SK-N-MC (cell line): ENCODE measurements around the gene PAK6.
A peak's percentile ranks its signal among the peaks of the same experiment; 100 is the strongest.

ENCODE experiments used
- DNase-seq: peaks from one replicate; pipeline ENCODE4 v3.0.0-alpha.2; 2011; ENCODE audit warnings: low read depth, low spot score
- H3K27ac ChIP-seq: fragments of 200-600 bp; sonication (generic); 2 replicates; pipeline ENCODE4 v1.5.1; 2016; ENCODE audit warnings: mixed run types
- H3K36me3 ChIP-seq: fragments of 200-600 bp; sonication (generic); 2 replicates; pipeline ENCODE4 v1.6.1; 2017; ENCODE audit warnings: antibody characterized with exemption, low read length, mixed read lengths; ENCODE audit not compliant: insufficient read depth
- H3K4me3 ChIP-seq: fragments of 200-600 bp; sonication (generic); 2 replicates; pipeline ENCODE4 v1.5.1; 2016
- H3K9ac ChIP-seq: fragments of 200-600 bp; sonication (generic); 2 replicates; pipeline ENCODE4 v1.8.0; 2017; ENCODE audit warnings: mixed run types, mixed read lengths; ENCODE audit not compliant: insufficient read length
- H3K9me3 ChIP-seq: fragments of 200-600 bp; sonication (generic); 2 replicates; pipeline ENCODE4 v1.6.1; 2017; ENCODE audit warnings: low read depth, mild to moderate bottlenecking, antibody characterized with exemption, low read length, moderate library complexity, mixed read lengths
- EZH2 ChIP-seq: fragments of 200-600 bp; sonication (generic); IDR thresholded peaks from one replicate; pipeline ENCODE4 v1.6.1; 2017; ENCODE audit warnings: antibody characterized with exemption
- FOXP2 ChIP-seq: optimal IDR thresholded peaks from 2 replicates; pipeline ENCODE3; 2011; ENCODE audit warnings: mild to moderate bottlenecking, moderate library complexity; ENCODE audit not compliant: insufficient read depth; ENCODE audit errors: extremely low read length, control extremely low read depth
- POLR2AphosphoS5 ChIP-seq: IDR thresholded peaks from 2 replicates; pipeline ENCODE4 v1.6.1; 2012; ENCODE audit warnings: mild to moderate bottlenecking, low read depth, low read length, borderline replicate concordance

Gene PAK6

DNA sequence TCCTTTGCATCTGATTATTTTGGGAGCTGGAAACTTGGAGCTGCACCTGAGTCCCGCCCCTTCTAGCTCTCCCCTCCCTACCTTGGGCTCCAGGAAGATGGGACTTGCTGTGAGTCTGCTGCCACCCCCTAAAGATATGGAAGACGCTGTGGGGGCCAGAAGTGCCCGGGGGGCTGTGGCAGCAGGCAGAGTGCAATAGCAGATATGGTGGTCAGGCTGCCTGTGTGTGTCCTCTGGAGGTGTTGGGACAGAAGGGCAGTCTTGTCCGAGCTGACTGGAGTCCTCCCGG lies 485 bp downstream of the PAK6 start:
- Histone ChIP-seq H3K4me3 (peak overlapping the region; percentile 76), H3K36me3 (no peaks in the 10 kb centered on the region), H3K9me3 (no peaks in the 10 kb centered on the region), H3K9ac (peak overlapping the region; percentile 60), H3K27ac (no peak overlapping the region)
- DNase-seq: no peak
- TF ChIP-seq EZH2: no peak

DNA sequence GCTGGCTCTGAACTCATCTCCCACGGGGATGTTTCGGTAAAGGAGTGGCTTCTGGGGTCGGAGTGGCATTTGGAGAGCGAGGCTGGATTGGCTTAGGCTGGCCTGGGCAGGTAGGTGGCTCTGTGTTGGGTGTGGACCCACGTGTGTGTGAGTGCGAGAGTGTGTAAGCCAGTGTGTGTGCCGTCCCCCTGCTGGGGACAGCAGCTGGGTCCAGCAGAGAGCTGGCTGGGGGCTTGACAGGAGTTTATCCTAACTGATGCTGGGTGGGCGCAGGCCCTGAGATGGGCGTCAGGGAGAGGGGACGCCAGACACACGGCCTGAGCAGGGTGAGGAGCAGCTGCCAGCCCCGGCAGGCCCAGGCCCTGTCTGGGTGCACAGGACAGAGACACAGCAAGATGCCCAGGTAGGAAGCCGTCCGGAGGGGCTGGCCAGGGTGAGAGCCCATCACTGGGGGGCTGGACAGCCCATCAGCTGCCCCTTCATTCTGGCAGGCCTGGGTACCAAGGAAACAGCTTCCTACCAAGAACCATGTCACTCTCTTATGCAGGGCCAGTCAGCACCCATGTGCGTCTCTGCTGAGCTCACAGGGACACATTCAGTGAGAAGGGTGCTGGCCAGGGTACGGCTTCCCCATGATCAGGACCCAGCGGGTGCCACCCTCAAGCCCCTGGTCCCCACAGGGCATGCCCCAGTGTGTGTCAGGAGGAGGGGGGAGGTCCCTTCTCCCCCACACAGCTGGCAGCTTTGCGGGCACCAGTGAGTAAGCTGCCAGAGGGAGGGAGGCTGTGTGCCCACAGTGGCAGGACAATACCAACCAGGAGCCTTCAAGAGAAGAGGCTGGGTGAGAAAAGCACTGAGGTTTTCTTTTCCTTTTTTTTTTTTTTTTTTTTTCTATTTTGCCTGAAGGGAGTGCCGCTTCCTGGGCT lies 1.1 kb downstream of the PAK6 start:
- Histone ChIP-seq H3K9me3 (no peaks in the 10 kb centered on the region), H3K4me3 (peak overlapping the region; percentile 76; the same call in 1 of the 2 replicates), H3K36me3 (no peaks in the 10 kb centered on the region), H3K27ac (no peak overlapping the region), H3K9ac (no peak overlapping the region)
- DNase-seq: no peak
- no peak for TF ChIP-seq POLR2AphosphoS5
- TF ChIP-seq EZH2: no peak
- TF ChIP-seq FOXP2: no peak

DNA sequence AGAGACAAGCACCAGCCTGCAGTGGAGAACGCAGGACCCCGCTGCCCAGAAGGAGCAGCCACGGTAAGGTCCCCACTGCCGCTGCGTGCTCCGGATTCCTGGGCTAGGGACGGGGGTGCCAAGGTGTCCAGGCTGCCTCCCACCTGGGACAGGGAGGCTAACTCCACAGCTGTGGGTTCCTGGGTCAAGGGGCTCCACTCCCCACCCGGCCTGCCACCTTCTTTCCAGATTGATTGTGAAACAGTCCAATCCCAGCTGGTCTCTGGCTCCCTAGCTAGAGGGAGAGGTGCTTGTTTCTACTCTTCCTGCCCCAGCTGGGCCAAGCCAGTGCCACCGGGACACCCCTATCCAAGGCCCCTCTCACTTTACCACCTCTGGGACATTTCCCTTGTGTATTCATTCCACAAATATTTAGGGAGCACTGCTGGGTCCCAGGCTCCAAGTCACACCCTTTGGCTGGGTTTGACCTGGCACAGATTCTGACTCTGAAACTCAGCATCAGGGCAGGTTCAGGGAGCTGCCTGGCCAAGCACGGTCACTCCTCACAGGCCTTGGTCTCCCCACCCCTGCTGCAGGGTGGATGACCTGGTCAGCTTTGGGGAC lies 1.9 kb downstream of the PAK6 start:
- Histone ChIP-seq H3K36me3 (no peaks in the 10 kb centered on the region), H3K9ac (no peak overlapping the region), H3K27ac (no peak overlapping the region), H3K4me3 (no peak overlapping the region), H3K9me3 (no peaks in the 10 kb centered on the region)
- no peak for DNase-seq
- TF ChIP-seq POLR2AphosphoS5 (no peak), FOXP2 (no peak), EZH2 (no peak)

DNA sequence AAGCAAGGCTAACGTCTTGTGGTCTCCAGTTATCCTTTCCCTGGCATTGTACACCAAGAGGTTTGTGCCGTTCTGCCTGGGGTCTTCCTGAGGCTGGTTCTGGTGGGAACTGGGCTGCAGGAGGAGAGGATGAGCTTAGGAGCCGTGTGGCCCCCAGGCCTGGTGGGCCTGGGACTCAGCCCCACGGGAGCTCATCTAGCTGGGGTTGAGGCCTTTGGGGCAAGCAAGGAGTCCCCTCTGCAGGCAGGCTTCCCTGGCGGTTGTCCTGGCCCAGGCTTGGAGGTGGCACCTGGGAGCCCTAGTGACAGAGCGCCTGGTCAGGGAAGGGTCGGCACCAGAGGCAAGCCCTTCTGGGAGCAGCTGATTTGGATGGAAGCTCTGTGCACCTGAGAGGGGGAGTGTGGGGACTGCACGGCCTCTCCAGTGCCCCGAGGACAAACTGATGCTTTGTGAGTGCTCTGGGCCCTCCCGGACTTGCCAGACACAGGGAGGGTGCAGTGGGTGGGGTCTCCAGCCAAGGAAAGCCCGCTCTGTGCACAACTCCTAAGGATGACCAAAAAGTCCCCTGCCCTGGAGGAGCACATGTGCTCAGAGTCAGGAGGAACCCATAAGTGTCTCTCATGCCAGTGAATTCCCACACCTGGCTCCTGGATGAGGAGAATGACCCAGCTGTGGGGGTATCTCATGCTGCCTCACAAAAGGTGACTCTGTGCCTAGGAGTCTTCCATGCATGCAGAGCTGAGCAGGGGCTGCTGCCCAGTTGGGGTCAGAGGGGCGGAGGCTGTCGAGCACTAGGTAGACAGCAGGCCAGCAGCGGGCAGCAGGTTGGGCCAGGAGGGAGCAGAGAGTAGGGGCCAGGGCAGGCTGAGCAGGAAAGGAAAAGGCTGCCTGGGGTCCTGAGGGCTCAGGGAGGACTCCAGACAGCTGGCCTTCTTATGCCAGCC lies 2.7 kb downstream of the PAK6 start:
- Histone ChIP-seq H3K27ac (no peak overlapping the region), H3K36me3 (no peaks in the 10 kb centered on the region), H3K9me3 (no peaks in the 10 kb centered on the region), H3K4me3 (no peak overlapping the region), H3K9ac (no peak overlapping the region)
- no peak for TF ChIP-seq POLR2AphosphoS5
- no peak for TF ChIP-seq EZH2
- no peak for TF ChIP-seq FOXP2
- no peak for DNase-seq

DNA sequence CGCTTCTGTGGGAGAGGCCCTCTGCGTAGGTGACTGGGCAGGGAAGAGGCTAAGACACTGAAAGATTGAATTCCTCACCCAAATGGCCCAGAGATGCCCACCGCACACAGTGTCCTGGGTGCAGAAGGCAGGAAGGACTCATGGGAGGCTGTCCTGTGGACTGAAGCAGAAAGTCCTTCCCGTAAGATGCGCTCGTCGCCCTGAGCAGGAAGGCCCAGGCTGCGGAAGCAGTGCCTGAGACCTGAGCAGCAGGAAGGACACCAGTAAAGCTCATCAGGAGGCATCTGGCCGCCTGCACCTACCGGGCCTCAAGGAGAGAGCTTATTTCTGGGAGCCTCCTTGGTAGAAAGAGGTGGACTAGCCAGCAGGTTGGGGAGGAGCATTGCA lies 3.3 kb downstream of the PAK6 start:
- H3K9me3 ChIP-seq: no peaks in the 10 kb centered on the region
- DNase-seq: no peak
- no peak overlapping the region for H3K9ac ChIP-seq
- H3K4me3 ChIP-seq: no peak overlapping the region
- no peaks in the 10 kb centered on the region for H3K36me3 ChIP-seq
- no peak for TF ChIP-seq FOXP2
- no peak for TF ChIP-seq EZH2
- no peak for TF ChIP-seq POLR2AphosphoS5
- no peak overlapping the region for H3K27ac ChIP-seq

DNA sequence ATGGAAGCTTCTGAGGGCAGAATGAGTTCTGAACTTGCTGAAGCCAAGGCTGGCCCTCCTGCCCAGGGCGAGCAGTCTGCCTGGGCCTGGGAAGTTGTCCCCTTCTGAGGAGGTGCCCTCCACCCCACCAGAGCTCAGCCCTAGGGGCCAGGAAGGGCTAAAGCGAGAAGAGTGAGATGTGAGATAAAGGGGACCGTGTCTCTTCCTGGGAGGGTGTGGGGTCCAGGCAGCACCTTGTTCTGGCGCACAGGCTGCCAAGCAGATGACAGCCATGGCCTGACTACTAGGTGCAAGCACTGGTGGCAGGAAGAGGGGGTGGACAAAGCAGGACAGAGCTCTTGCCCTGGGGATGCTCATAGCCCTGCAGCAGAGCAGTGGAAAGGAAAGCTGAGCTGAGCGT lies 3.7 kb downstream of the PAK6 start:
- Histone ChIP-seq H3K27ac (no peak overlapping the region), H3K36me3 (no peaks in the 10 kb centered on the region), H3K9ac (no peak overlapping the region), H3K9me3 (no peaks in the 10 kb centered on the region), H3K4me3 (no peak overlapping the region)
- no peak for DNase-seq
- TF ChIP-seq FOXP2: no peak
- no peak for TF ChIP-seq EZH2
- TF ChIP-seq POLR2AphosphoS5: no peak

DNA sequence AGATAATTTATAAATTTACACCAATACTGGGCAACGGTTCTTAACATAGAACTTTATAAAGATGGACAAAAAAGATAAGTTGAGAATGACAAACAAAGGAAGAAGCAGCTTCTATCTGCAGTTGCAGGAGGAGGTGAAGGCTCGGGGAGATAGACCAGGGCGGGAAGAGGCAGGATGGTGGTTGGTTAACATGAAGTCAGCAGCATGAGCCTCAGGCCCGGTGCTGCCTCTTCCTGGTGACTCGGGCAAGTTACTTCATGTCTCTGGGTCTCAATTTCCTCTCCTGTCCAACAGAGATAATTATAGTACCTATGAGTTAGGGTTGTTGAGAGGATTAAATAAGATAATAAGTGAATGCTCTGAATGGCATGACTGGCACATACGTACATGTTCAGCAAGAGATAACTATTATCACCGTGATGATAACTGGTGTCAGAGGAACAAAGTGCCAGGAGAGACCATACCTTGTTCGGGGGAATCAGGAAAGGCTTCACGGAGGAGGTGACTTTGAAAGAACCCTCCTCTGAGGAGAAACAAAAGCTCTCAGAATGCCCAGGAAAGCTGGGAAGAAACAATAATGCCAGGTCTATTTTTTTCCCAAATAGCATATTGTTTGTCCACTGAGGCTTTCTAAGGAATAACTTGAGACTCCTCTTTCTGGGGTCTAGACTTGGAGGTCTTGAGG lies 4.4 kb downstream of the PAK6 start:
- no peak for TF ChIP-seq FOXP2
- H3K4me3 ChIP-seq: no peak overlapping the region
- H3K36me3 ChIP-seq: no peaks in the 10 kb centered on the region
- H3K9ac ChIP-seq: no peak overlapping the region
- no peak overlapping the region for H3K27ac ChIP-seq
- DNase-seq: no peak
- no peaks in the 10 kb centered on the region for H3K9me3 ChIP-seq
